ENCODE measurements around the gene PAX8.

The PAX8 gene

DNA sequence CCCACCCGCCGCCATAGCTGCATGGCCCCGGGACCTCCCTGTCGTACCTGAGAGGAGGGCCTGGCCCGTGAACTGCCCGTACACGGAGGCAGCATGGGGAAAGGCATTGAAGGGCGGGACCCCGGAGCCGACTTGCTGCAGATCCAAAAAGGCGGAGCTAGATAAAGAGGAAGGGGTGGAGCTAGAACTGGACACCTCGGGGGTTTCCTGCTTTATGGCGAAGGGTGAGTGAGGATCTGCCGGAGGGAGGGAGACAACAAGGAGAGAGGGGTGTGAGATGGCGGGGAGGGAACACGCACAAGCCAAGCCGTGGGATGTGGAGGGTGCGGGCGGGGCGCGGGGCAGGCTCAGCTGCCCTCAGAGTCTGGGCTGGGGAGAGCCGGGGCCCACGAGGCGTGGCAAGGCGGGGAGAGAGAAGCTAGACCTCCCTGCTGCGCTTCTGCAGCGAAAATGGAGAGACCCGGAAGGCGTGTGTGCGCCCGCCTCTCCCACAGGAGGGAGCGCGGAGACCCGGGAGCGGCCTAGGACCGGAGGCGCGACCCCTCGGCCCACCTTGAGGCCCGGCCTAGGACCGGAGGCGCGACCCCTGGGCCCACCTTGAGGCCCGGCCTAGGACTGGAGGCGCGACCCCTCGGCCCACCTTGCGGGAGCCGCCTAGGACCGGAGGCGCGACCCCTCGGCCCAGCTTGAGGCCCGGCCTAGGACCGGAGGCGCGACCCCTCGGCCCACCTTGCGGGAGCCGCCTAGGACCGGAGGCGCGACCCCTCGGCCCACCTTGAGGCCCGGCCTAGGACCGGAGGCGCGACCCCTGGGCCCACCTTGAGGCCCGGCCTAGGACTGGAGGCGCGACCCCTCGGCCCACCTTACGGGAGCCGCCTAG, 43.1 kb downstream of the PAX8 start:
- peak; percentile 76 for DNase-seq

DNA sequence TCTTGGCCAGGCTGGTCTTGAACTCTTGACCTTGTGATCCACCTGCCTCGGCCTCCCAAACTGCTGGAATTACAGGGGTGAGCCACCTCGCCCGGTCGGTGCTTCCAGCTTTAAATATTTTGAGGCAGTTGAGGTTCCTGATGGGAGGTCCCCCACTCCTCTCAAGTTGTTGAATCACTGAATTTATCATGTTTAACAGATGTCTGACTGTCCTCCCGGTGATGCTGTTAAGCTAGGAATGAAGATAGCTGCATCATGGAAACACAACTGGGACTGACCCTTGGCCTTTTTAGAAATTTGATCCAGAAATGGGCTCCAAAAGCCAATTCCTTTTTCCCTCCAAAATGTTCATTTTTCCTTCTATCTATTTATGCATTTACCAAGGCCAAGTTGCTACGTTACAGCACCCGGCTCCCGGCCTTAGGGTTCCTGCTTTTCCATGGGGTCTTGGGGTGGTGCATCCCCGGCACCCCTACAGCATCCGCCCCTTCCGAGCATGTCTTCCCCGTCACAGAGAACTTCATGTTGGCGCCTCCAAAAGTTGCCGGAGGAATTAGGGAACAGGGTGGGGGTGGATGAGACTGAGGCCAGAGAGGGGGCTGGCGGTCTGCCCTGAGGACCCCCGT, 43.9 kb downstream of the PAX8 start:
- no peak for DNase-seq

DNA sequence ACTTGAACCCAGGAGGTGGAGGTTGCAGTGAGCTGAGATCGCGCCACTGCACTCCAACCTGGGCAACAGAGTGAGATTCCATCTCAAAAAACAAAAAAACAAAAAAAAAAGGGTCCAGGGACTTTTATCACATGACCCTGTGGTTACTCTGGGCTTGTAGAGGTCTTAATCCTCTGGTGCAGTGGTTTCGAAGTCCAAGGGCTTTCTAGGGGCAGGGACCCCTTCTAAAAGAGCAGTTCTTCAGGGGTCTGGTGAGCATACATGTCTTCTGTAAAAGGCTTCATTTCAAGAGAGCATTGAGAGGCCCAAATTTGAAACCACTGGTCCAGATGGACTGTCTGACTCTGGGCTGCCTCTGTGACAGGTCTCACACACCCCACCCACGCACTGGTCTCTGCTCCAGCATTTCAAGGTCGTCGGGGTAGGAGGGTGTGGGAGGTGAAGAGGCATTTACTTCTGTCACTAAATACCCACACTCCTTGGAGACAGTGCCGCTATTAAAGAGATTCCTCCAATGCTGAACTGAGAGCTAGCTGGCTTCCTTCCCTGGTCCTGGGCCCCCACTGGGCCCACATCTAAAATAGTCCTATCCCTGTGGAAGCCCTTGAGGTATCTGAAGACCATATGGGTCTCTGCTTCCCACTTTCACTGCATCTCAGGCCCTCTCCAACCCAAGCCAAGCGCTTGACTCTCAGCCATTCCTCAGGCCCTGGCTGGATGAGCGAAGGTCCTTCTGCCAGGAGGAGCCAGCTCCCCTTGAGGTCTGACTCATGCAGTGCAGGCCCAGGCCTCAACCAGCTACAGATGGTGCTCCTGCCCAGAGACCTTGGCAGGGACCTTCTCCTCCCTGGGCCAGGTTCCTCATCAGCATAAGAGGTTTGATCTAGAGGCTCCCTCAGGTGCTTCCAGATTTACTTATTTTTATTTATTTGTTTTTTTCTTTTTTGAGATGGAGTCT, 44.8 kb downstream of the PAX8 start:
- no peak for DNase-seq

DNA sequence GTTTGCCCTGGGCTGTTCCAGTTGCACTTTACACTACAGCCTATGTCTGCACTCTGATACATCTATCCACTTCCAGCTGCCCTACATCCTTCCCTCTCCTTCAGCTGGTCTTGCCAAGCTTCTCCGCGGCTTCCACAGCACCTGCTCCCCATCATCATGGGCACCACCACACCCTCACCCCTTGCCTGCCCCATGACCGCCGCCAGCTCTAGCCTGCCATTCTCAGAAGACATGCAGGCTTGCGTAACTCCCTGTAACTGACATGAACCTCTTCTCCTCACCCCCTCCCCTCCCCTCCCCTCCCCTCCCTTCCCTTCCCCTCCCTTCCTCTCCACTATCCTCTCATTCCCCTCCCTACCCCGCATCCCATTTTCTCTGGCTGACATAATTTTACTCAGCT, 46.0 kb downstream of the PAX8 start:
- no peak for DNase-seq

DNA sequence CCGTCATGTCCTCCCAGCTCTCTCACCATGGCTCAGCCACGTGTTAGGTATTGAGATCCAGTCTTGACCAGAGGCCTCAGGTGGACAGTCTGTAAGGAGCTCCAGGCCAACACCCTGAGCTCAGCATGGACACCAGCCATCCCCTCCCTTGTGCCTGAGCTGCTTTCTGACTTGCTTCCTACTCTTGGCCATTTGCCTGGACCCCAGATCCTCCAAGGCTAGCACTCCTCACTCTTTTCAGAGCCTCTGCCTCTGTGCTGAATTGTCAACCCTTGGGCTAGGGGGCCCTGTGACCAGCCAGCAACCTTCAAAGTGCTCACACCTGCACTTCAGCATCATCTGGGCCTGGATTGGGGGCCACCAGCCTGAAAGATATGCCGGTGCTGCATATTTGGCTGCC, 46.6 kb downstream of the PAX8 start:
- no peak for DNase-seq

DNA sequence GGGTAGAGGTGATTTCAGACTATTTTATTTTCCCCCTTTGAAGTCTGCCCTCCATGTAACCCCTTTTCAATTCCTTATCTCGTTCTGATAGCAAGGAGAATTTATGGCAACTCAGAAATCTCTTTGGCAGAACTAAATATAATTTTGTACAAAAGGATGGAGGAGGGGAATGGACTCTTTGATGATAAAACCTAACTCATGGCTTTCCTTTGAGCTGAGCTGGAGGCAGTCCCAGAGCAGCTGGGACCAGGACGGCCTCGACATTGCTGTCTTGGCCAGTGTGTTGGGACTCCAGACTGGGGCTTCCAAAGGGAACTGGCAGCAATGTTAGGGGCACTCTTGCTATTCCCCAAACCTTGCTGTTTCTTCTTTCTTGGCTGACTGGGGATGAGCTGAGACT, 47.7 kb downstream of the PAX8 start:
- DNase-seq, result no peak

DNA sequence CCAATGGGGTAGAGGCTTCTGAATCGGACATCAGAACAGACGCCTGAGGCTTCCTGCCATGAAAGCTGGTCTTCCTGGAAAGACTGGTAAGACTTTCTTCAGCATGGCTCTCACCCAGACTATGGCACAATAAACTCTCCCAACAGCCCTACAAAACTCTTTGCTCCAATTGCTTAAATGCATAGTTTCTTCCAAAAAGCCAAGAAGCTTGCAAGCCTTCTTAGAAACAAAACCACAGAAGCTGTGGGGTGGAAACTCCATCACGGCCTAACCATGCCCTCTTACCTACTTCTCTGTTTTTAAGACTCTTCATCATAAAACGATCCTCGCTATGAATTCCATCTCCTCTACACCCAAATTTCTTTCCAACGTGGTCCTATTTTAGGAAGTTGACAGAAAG, 48.2 kb downstream of the PAX8 start:
- DNase-seq, result no peak

DNA sequence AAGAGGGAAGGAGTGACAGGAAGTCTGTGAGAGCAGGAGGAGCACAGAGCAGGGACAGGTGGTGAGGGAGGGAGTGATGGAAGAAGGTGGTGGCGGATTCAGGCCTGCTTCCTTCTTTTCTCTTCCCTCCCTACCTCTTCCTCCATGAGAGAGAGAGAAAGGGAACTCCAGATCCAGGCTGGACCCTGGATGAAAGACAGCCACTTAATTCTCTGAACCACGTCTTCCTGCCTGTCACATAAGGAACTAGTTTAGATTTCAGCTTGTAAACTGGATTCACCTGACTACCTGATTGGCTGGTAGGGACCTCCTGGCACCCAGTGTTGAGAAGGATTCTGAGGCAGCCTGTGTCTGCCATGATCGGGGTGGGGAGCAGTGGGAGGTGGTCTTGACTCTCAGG, 48.9 kb downstream of the PAX8 start:
- DNase-seq, result no peak

DNA sequence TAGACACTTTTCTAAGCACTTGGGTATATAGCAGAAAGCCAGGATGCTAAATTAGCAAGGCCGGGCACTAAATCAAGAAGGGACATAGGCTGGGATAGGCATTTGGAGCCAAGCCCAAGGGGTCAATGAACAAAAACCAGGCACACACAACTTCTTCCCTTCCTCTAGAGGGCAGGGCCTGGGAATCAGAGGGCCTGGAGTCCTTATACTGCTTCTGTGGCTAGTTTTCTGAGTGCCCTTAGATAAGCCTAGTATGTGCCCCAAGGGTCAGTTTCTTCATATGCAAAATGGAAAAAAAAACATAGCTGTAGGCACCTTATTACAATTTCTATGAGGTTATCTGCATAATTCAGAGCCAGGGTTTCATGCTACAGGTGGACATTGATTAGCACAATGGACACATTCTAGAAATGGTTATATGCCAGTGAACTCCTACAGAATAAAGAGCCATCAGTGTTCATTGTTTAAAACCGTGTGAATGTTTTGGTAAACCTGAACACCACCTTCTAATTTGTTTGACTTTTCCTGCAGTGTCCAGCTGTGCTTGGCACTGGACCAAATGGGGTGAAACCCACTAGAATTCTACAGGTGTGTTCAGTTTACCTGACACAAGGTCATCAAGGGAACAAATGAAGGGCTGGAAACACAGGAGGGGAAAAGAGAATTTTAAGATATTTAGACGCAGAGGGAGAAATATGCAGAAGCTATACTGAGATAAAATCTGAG, 49.6 kb downstream of the PAX8 start:
- no peak for DNase-seq

DNA sequence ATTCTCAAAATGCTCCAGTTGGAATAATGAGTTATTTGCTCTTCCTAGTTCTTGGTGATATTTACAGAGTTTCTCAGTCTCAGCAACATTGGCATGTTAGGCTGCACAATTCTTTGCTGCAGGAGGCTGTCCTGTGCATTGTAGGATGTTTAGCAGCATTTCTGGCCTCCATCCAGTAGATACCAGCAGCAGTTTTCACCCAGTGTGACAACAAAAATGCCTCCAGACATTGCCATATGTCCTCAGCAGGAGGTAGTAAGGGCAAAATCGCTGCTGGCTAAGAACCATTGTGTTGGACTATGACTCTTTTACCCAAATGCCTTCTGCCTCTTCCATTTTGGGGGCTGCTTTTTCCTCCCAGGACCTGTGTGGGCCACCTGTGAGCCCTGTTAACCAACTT, 50.4 kb downstream of the PAX8 start:
- DNase-seq, result no peak

DNA sequence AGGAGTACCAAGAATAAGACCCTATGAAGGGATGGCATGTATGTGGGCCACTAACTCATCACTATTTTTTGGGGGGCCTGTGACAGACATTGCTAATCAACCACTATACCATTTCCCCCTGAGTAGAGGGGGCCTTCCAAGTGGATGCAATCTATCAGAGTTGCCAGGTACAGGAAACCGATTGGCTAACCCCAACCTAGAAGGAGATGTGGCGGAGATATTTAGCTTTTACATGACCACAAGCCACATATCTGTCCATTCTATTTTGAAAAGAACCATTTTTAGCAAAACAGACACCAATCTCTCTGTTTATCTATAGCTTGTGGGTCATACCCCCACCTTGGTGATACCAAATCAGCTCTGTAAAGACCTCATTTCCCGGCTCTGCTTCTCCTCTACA, 51.0 kb downstream of the PAX8 start:
- DNase-seq, result no peak

DNA sequence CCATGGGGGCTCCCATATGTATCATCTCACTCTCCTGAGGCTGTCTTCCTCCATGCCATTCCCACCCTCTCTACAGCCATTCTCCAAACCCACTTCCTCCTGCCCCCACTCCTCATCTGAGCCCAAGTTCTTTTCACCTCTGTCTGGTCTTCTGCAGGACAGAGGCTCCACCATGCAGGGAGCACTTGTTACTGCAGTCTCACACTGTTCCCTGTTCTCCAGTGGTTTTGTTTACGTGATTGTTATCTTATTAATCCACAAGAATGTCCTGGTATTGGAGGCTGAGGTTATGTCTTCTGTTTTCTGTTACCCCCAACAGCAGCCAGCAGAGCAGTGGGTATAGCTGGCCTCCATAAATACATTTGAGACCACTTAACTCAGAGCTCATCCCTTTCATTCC, 51.4 kb downstream of the PAX8 start:
- DNase-seq, result no peak

DNA sequence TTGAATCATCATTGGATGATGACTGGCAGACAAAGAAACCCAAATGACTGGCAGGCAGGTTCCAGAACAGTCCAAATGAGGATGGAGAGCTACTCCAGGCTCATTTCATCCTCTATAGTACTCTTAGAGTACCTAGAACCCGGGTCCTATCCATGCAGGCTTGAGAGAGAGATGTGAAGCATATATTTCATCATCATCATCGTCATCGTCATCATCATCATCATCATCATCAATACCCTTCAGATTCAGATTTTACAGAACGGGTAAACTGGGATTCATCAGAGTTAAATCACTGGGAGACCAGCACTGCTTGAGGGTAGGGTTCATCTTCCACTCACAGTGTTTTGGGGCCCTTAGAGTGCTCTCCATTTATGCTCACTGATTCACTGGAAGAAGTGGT, 52.3 kb downstream of the PAX8 start:
- no peak for DNase-seq

DNA sequence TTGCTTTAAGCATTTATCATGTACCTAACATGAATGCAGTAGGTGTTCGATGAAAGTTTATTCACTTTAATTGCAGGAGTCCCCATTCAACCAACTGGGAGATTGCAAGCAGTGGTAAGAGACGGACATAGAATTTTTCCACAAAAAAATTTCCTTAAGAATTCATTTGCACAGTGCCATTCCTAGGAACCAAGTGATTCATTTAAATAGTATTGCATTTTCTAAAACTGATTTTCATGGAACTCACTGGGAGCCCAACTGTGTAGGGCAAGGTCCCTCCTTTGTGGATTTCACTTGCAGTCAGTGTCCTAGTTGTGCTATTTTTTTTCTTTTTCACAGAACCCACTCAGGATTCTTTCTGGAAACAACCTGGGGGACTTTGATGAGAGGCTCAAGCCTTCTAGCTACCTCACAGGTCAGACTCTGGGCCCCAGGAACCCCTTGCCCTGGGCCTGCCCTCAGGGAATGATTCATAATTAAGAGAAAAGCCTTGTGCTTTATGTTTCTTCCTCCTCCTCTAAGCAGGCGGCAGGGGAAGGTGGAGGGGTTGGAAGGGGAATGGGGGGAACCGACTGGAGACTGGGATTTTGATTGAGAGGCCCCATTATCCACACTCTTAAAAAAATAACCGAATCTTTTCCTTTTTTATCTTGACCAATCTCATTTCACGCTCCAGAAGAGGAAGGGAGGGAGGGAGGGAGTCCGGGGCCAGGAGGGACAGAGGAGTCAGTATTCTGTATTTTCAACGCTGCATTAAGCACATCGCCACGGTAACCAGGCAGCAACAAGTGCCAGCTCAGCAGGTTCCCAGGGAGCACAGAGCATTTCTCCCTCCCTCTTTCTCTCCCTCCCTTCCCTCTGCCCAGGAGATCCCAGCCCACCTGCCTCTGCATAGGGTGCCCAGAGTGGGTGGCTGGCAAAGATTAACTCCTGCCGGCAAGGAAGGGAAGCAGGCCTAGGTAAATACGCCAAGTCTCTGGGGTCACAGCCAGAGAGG, 53.2 kb downstream of the PAX8 start:
- DNase-seq, result no peak

DNA sequence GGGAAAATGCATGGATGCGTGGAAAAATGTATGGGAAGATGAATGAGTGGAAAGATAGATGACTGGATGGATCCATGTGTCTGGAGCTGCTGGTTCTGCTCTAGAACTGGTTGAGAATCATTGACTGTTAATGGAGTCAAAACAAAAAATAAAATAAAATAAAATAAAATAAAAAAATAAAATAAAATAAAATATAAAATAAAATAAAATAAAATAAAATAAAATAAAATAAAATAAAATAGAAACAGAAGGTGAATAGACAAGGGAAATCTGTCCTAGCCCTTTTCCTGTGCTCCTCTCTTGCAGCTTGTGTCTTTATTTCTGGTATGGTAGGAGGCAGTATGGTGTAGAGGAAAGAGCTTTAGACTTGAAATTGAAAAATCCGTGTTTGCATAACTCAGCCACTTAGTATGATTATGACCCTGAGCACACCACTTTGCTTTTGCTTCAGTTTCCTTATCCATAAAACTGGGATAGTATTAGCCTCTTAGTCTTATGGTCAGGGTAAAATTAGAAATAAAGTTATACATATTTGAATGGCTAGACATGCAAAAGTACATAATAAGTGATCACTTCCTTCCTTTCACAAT, 54.0 kb downstream of the PAX8 start:
- no peak for DNase-seq

DNA sequence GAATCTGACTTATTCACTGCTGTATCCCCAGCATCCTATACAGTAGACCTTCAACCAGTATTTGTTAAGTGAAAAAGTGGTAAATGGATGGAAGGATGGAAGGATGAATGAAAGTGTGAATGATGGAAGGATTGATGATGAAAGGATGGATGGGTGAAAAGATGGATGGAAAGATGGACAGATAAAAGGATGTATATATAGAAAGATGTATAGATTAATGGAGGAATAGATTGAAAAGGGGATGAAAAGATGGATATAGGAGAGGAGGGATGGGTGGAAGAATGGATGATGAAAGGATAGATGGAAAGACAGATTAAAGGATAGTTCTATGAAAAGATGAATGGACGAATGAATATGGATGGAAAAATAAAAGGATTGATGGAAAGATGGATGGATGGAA, 54.9 kb downstream of the PAX8 start:
- no peak for DNase-seq

DNA sequence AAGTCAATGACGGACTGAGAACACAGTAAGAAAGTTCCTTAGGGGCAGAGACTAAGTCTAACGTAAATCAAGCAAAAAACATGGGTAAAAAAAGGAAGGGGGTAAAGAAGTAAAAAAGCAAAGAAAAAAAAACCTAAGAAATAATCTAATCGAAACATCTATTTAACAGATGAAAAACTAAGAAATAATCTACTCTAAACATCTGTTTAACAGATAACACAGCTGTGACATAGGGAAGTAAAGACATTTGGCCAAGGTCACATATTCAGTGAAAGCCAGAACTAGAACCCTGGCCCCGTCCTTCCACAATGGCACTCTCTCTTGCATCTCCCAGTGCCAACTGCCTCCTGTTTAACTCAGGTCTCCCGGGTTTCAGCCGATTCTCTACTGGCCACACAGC, 56.9 kb downstream of the PAX8 start:
- DNase-seq, result no peak

DNA sequence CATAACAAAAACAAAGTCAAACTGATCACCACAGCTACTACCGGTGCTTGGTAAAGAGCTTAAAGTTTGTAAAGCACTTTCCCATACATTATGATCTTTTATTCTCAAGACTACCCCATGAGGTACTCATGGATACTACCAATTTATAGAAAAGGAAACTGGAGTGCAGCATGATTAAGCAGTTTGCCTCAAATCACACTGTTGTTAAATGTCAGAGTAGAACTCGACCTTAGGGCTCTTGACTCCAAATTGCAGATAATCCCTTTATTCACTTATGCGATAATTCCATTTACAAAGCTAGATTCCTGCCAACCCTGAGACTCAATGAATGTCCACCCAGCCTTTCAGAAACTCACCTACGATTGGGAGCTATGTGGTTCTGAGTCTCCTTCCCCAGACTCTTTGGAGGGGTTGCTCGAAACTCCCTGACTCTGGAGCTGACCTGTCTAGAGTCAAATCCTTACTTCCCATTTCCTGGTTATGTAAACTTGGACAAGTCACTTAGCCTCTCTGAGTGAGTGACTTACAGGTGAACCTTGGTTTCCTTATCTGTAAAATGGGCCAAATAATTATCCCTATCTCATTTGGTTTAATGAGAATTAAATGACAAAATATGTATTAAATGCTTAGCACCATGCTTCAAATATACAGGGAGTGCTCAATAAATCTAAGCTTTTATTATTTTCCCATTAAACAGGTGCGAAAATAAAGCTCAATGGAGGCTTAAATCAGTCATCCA, 57.6 kb downstream of the PAX8 start:
- no peak for DNase-seq

DNA sequence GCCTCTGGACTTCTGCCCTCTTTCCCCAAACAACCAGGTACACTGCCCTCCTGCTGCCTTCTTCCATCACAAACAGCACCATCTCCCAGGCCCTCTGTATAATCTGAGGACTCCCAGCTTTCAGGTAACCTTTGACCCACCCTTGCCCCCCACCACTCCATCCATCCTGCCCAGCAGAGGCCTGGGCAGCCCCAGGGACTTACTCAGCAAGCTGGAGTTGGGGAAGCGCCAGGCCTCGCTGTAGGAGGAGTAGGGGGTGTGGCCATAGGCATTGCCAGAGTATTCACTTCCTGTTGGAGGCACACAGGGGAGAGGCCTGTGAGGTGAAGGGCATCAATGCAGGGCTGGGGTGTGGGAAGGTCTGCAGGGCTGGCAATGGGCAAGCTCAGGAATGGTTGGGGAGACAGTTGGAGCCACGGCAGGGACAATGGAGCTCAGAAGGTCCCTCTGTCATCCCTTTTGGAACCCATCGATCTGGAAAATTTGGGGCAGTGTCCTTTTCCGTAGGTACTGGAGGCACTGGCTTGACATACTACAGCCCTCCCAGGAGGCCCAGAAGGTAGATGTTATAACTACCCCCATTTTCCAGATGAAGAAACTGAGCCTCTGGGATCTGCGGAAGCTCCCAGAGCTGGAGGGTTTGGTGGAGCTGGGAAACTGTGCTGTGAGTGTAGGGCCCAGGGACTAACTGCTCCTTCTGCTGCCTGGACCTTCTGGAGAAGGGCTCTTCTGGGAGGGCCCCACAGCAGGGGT, 58.7 kb downstream of the PAX8 start:
- DNase-seq, result no peak

DNA sequence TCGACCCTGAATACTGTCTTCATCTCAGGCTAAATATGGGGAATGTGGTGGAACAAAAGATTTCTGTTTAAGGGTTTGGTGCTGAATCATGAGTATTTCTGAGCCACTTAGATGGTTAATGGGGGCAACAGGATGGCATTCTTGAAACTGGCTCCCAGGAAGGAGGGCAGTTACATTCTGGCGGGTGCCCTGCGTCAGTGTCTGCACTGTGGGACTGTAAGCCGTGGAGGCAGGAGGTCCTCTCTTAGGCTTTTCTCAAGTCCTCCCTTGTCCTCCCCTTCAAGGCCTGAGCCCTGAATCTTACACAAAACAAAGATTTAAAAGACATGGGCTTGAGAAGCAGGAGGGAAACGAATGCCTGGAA, 59.2 kb downstream of the PAX8 start:
- DNase-seq, result no peak

Data from NCI-H1436 (cell line).